Suprapubic skin (tissue), 4 donors: ENCODE data around the gene FAAP20. TPM values are rescaled to one million over a fixed set of nuclear protein-coding genes. Genes with fewer than 3 reads are reported as not detected.

Experiments used
- DNase-seq, 2 donors: peaks; one replicate each; pipeline ENCODE4 v3.0.0-alpha.2; 2019; ENCODE audit warnings: low spot score in 2 of 2
- H3K27ac ChIP-seq: fragments of 200-600 bp; sonication (generic); one replicate; pipeline ENCODE4 v1.5.1; 2019
- H3K27me3 ChIP-seq: fragments of 200-600 bp; sonication (generic); one replicate; pipeline ENCODE4 v1.5.1; 2019
- H3K36me3 ChIP-seq: fragments of 200-600 bp; sonication (generic); one replicate; pipeline ENCODE4 v1.5.1; 2019
- H3K4me1 ChIP-seq: fragments of 200-600 bp; sonication (generic); one replicate; pipeline ENCODE4 v1.5.1; 2019
- H3K4me3 ChIP-seq: fragments of 200-600 bp; sonication (generic); one replicate; pipeline ENCODE4 v1.5.1; 2019; ENCODE audit warnings: mild to moderate bottlenecking
- H3K9me3 ChIP-seq: fragments of 200-600 bp; sonication (generic); one replicate; pipeline ENCODE4 v1.5.1; 2019
- CTCF ChIP-seq, 2 donors: fragments of 200-600 bp in 1 of 2; fragments of 450-650 bp in 1 of 2; sonication (generic) in 1 of 2; IDR thresholded peaks; one replicate each; pipeline ENCODE4 v1.5.1; 2016 to 2019; ENCODE audit warnings: antibody characterized with exemption in 2 of 2, mild to moderate bottlenecking in 1 of 2, moderate library complexity in 1 of 2
- EP300 ChIP-seq: sonication (generic); formaldehyde crosslinking; IDR thresholded peaks from one replicate; pipeline ENCODE4 v1.6.1; 2017; ENCODE audit warnings: antibody characterized with exemption
- POLR2A ChIP-seq, 2 donors: fragments of 450-650 bp; IDR thresholded peaks; one replicate each; pipeline ENCODE4 v1.6.1; 2017; ENCODE audit warnings: antibody characterized with exemption in 2 of 2, mild to moderate bottlenecking in 2 of 2, moderate library complexity in 2 of 2
- POLR2AphosphoS5 ChIP-seq, 3 donors: sonication (generic); formaldehyde crosslinking; IDR thresholded peaks; one replicate each; pipeline ENCODE4 v1.6.1; 2017; ENCODE audit warnings: antibody characterized with exemption in 3 of 3
- WGBS: methylation state at CpG from one replicate; pipeline ENCODE4 v1.1.5; 2018; 5-methylcytosine and 5-hydroxymethylcytosine counted together
- total RNA-seq, 4 donors: library from RNA; depleted of rRNA; stranded (reverse); fragments of >200 nt; gene quantifications; one replicate each; pipeline ENCODE4 v1.1.0, GENCODE V29; 2016

The FAAP20 gene
- total RNA-seq, 4 donors from 2014 or later = 18.6 to 47.3 (median 24.9) TPM

GRCh38 chr1:2229911-2230731, 35.5 kb upstream of the FAAP20 start:
- WGBS = 3% methylated on average over 19 of the region's 32 CpGs
- Histone ChIP-seq H3K4me3 (peak overlapping the region; percentile 75), H3K9me3 (no peaks in the 10 kb centered on the region), H3K27ac (peak overlapping the region; percentile 91), H3K27me3 (no peaks in the 10 kb centered on the region), H3K36me3 (no peaks in the 10 kb centered on the region), H3K4me1 (peaks cover 70% of the 10 kb centered on the region)
- peak in 1 of 2 donors; percentile 72 for DNase-seq
- TF ChIP-seq POLR2AphosphoS5 (IDR thresholded peaks at IDR 0.05) (peak in 1 of 3 donors; percentile 11), EP300 (no peak)

GRCh38 chr1:2229037-2229864, 34.7 kb upstream of the FAAP20 start:
- H3K4me3 ChIP-seq = peak overlapping the region; percentile 75
- no peaks in the 10 kb centered on the region for H3K27me3 ChIP-seq
- peak in 1 of 2 donors; percentile 82 for DNase-seq
- TF ChIP-seq POLR2AphosphoS5 (IDR thresholded peaks at IDR 0.05) = peak in 2 of 3 donors; percentile 25 to 71
- TF ChIP-seq CTCF (IDR thresholded peaks at IDR 0.05) = no peak
- no peaks in the 10 kb centered on the region for H3K9me3 ChIP-seq
- no peaks in the 10 kb centered on the region for H3K36me3 ChIP-seq
- H3K27ac ChIP-seq = peak overlapping the region; percentile 91
- peaks cover 61% of the 10 kb centered on the region for H3K4me1 ChIP-seq
- WGBS = under 1% methylated on average over 42 of the region's 77 CpGs

GRCh38 chr1:2228694-2229036, 34.1 kb upstream of the FAAP20 start:
- peak in 1 of 2 donors; percentile 68 for DNase-seq
- Histone ChIP-seq H3K27ac (peak overlapping the region; percentile 91), H3K4me3 (peak overlapping the region; percentile 75), H3K36me3 (no peaks in the 10 kb centered on the region), H3K9me3 (no peaks in the 10 kb centered on the region), H3K4me1 (peaks cover 55% of the 10 kb centered on the region), H3K27me3 (no peaks in the 10 kb centered on the region)
- 4% methylated on average over 5 of the region's 50 CpGs for WGBS
- no peak for TF ChIP-seq CTCF (IDR thresholded peaks at IDR 0.05)
- no peak for TF ChIP-seq POLR2A (IDR thresholded peaks at IDR 0.05)
- no peak for TF ChIP-seq EP300
- TF ChIP-seq POLR2AphosphoS5 (IDR thresholded peaks at IDR 0.05) = no peak

- no peak for TF ChIP-seq EP300
- TF ChIP-seq POLR2AphosphoS5 (IDR thresholded peaks at IDR 0.05) = no peak
- no peak for TF ChIP-seq CTCF (IDR thresholded peaks at IDR 0.05)
- no peak for TF ChIP-seq POLR2A (IDR thresholded peaks at IDR 0.05)
- Histone ChIP-seq H3K9me3 (no peaks in the 10 kb centered on the region), H3K27ac (peak within 1 kb of the TSS; percentile 98), H3K27me3 (no peaks in the 10 kb centered on the region), H3K4me3 (peak within 1 kb of the TSS; percentile 82), H3K4me1 (peaks cover 50% of the 10 kb centered on the region), H3K36me3 (no peaks in the 10 kb centered on the region)
- DNase-seq = no peak
- no CpG with 5 or more reads among the region's 100 CpGs for WGBS
These were observed 33.6 kb upstream of the FAAP20 start, which contains the start of gene SKI for GRCh38 chr1:2228157-2228594. SKI (plus strand) TSS chr1:2228319; CDS start chr1:2228767, 448 bp downstream.

GRCh38 chr1:2227346-2228156, 33.0 kb upstream of the FAAP20 start:
- no peaks in the 10 kb centered on the region for H3K27me3 ChIP-seq
- under 1% methylated on average over 18 of the region's 129 CpGs for WGBS
- H3K4me1 ChIP-seq = peaks cover 44% of the 10 kb centered on the region
- peak overlapping the region; percentile 82 for H3K4me3 ChIP-seq
- H3K36me3 ChIP-seq = no peaks in the 10 kb centered on the region
- no peaks in the 10 kb centered on the region for H3K9me3 ChIP-seq
- peak overlapping the region; percentile 98 for H3K27ac ChIP-seq
- peak; percentile 95 to 98 for DNase-seq
- TF ChIP-seq POLR2A (IDR thresholded peaks at IDR 0.05) = peak in 1 of 2 donors; percentile 91
- TF ChIP-seq CTCF (IDR thresholded peaks at IDR 0.05) = no peak
- peak in 1 of 3 donors; percentile 42 for TF ChIP-seq POLR2AphosphoS5 (IDR thresholded peaks at IDR 0.05)
- TF ChIP-seq EP300 = no peak
